ENCODE results near the gene AKAP9. TPM values are rescaled to one million over a fixed set of nuclear protein-coding genes. Genes with fewer than 3 reads are reported as not detected.

Gene AKAP9
- total and polyA plus RNA-seq, 9 of the 15 experiments (the other 6 are each of a cell fraction or from before 2014, with no cell fraction given), result 25.5 to 80.9 (median 46.3) TPM

DNA sequence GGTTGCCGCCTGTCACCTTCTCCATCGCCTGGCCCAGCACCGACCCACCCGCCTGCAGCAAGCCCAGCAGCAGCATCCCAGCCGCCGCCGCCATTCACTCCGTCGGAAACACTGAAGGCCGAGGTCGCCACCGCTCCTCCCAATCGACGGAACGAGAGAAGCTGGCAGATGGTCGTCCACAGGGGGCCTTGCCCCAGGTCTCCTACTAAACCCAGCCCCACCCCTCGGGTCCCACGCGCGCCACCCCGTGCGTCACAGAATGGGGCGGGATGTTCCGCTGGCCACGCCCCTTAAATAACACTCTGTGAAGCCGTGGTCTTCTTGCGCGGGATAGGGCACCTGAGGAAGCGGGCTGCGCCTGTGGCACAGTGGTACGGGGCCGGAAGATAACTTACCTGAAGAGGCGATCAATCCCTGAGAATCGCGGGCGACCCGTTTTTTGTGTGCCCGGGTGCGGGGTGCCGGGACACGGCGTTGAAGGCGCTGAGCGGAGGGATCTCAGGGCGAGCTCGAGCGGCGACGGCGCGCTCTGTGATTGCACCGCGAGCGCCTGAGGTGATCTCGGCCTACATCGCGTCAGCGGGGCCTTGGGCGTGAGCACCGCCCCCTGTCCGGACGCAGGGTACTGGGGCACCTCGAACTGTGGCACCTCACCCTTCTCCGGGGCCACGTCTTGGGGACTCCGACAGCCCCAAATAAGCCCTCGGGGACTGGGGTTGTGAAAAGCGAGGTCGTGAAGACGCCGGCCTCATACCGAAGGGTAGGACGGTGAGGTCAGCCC is 193.8 kb downstream of the AKAP9 start, which contains the start of gene CYP51A1 (continued):
- TF ChIP-seq JUND (IDR thresholded peaks at IDR 0.05; ENCODE audit: borderline replicate concordance, low read depth, low read length) (peak; percentile 35), JUND (tag; IDR thresholded peaks at IDR 0.05; ENCODE audit: borderline replicate concordance, low read depth, low read length) (peak; percentile 40; the same call in 2 of the 3 replicates), ZNF668 (CRISPR knock-in tag; IDR thresholded peaks at IDR 0.05) (peak; percentile 11; the same call in 1 of the 2 replicates), SMC3 (conservative IDR thresholded peaks at IDR 0.05; ENCODE audit: insufficient read depth, low read depth, low read length) (0 out of 2 replicates have a peak, but pooled peaks have one; percentile 22), POLR2AphosphoS2 (IDR thresholded peaks at IDR 0.05; ENCODE audit: low read length) (no peak), MAFG (tag; conservative IDR thresholded peaks at IDR 0.05) (no peak), SAP30 (IDR thresholded peaks at IDR 0.05; ENCODE audit: borderline replicate concordance, insufficient read depth, low read depth, low read length, poor library complexity, severe bottlenecking) (peak; percentile 91), SREBF1 (IDR thresholded peaks at IDR 0.05; ENCODE audit: borderline replicate concordance, low read depth, low read length) (peak; percentile 98), ADNP (tag; IDR thresholded peaks at IDR 0.05) (no peak), ZNF146 (CRISPR knock-in tag; IDR thresholded peaks at IDR 0.05; ENCODE audit: unreplicated experiment) (no peak), KDM1A (IDR thresholded peaks at IDR 0.05) (peak; percentile 49 to 56; a peak in 2 of 4 replicates), BHLHE40 (IDR thresholded peaks at IDR 0.05; ENCODE audit: low read length) (peak; percentile 17; the same call in 1 of the 2 replicates), RB1 (IDR thresholded peaks at IDR 0.05; ENCODE audit: low read depth) (peak; percentile 93), NFRKB (IDR thresholded peaks at IDR 0.05; ENCODE audit: low read depth) (peak; percentile 92), ZC3H4 (CRISPR knock-in tag; IDR thresholded peaks at IDR 0.05; ENCODE audit: borderline replicate concordance) (no peak), ZNF830 (CRISPR knock-in tag; IDR thresholded peaks at IDR 0.05) (peak; percentile 71), LARP7 (IDR thresholded peaks at IDR 0.05) (peak; percentile 74; the same call in 1 of the 2 replicates), CAMTA2 (CRISPR knock-in tag; conservative IDR thresholded peaks at IDR 0.05) (no peak), HDAC8 (tag; IDR thresholded peaks at IDR 0.05) (no peak), MEIS2 (IDR thresholded peaks at IDR 0.05; ENCODE audit: partially characterized antibody) (no peak), TCFL5 (CRISPR knock-in tag; conservative IDR thresholded peaks at IDR 0.05) (no peak), PCBP2 (IDR thresholded peaks at IDR 0.05; ENCODE audit: low read depth, low read length, poor library complexity, severe bottlenecking) (no peak), MCM7 (IDR thresholded peaks at IDR 0.05) (no peak; a peak in 1 of 4 replicates)
- TF ChIP-seq, protein P1, sequence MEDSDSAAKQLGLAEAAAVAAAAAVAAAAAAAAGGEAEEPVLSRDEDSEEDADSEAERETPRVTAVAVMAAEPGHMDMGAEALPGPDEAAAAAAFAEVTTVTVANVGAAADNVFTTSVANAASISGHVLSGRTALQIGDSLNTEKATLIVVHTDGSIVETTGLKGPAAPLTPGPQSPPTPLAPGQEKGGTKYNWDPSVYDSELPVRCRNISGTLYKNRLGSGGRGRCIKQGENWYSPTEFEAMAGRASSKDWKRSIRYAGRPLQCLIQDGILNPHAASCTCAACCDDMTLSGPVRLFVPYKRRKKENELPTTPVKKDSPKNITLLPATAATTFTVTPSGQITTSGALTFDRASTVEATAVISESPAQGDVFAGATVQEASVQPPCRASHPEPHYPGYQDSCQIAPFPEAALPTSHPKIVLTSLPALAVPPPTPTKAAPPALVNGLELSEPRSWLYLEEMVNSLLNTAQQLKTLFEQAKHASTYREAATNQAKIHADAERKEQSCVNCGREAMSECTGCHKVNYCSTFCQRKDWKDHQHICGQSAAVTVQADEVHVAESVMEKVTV (CRISPR knock-in tag; IDR thresholded peaks at IDR 0.05), result no peak
- TF ChIP-seq, protein P2, sequence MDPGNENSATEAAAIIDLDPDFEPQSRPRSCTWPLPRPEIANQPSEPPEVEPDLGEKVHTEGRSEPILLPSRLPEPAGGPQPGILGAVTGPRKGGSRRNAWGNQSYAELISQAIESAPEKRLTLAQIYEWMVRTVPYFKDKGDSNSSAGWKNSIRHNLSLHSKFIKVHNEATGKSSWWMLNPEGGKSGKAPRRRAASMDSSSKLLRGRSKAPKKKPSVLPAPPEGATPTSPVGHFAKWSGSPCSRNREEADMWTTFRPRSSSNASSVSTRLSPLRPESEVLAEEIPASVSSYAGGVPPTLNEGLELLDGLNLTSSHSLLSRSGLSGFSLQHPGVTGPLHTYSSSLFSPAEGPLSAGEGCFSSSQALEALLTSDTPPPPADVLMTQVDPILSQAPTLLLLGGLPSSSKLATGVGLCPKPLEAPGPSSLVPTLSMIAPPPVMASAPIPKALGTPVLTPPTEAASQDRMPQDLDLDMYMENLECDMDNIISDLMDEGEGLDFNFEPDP (CRISPR knock-in tag; IDR thresholded peaks at IDR 0.05), result peak; percentile 3; the same call in 1 of the 2 replicates
- TF ChIP-seq, protein P3, sequence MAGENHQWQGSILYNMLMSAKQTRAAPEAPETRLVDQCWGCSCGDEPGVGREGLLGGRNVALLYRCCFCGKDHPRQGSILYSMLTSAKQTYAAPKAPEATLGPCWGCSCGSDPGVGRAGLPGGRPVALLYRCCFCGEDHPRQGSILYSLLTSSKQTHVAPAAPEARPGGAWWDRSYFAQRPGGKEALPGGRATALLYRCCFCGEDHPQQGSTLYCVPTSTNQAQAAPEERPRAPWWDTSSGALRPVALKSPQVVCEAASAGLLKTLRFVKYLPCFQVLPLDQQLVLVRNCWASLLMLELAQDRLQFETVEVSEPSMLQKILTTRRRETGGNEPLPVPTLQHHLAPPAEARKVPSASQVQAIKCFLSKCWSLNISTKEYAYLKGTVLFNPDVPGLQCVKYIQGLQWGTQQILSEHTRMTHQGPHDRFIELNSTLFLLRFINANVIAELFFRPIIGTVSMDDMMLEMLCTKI (IDR thresholded peaks at IDR 0.05; ENCODE audit: partially characterized antibody), result no peak
